ENCODE measurements around the gene EGFLAM. TPM values are rescaled to one million over a fixed set of nuclear protein-coding genes. Genes with fewer than 3 reads are reported as not detected.

Gene EGFLAM
- total and polyA plus RNA-seq, 2 experiments from 2014 or later = 6.5 to 9.0 TPM

- TF ChIP-seq EZH2phosphoT487 (IDR thresholded peaks at IDR 0.05; ENCODE audit: low read depth, severe bottlenecking, unreplicated experiment) = no peak
- TF ChIP-seq EZH2 (IDR thresholded peaks at IDR 0.05; ENCODE audit: borderline replicate concordance) = no peak
- H3K9me2 ChIP-seq (replicated peaks; ENCODE audit: insufficient read depth) = no peaks in the 10 kb centered on the region
- no peaks in the 10 kb centered on the region for H3K36me3 ChIP-seq (replicated peaks; ENCODE audit: insufficient read depth, low read depth)
- H3K4me3 ChIP-seq = no peak overlapping the region
- no peak overlapping the region for H3K4me2 ChIP-seq
- no peak for DNase-seq (ENCODE audit: low spot score)
- H3K27me3 ChIP-seq = no peaks in the 10 kb centered on the region
- no peaks in the 10 kb centered on the region for H3K9me3 ChIP-seq (ENCODE audit: low read depth)
- no peak overlapping the region for H3K27ac ChIP-seq
- no peaks in the 10 kb centered on the region for H4K20me1 ChIP-seq (ENCODE audit: insufficient read depth, poor library complexity, severe bottlenecking)
- H3K79me2 ChIP-seq = no peaks in the 10 kb centered on the region
- peaks cover 12% of the 10 kb centered on the region for H3K4me1 ChIP-seq (ENCODE audit: insufficient read depth)
- H2AFZ ChIP-seq = no peak overlapping the region
- WGBS (ENCODE audit: low lambda C conversion rate, missing lambda C conversion rate) = 95% methylated on average over 2 of the region's 2 CpGs
Observed at GRCh38 chr5:38376404-38376803, 118.0 kb downstream of the EGFLAM start.

- Histone ChIP-seq H3K79me2 (no peaks in the 10 kb centered on the region), H3K4me3 (no peak overlapping the region), H3K27ac (no peak overlapping the region), H3K36me3 (replicated peaks; ENCODE audit: insufficient read depth, low read depth) (no peaks in the 10 kb centered on the region), H3K27me3 (no peaks in the 10 kb centered on the region), H2AFZ (no peak overlapping the region), H3K4me1 (ENCODE audit: insufficient read depth) (peaks cover 12% of the 10 kb centered on the region), H4K20me1 (ENCODE audit: insufficient read depth, poor library complexity, severe bottlenecking) (no peaks in the 10 kb centered on the region), H3K9me2 (replicated peaks; ENCODE audit: insufficient read depth) (no peaks in the 10 kb centered on the region), H3K9me3 (ENCODE audit: low read depth) (no peaks in the 10 kb centered on the region), H3K4me2 (no peak overlapping the region)
- WGBS (ENCODE audit: low lambda C conversion rate, missing lambda C conversion rate) = 96% methylated on average over 1 of the region's 1 CpG
- no peak for DNase-seq (ENCODE audit: low spot score)
- TF ChIP-seq EZH2 (IDR thresholded peaks at IDR 0.05; ENCODE audit: borderline replicate concordance) (no peak), CTCF (IDR thresholded peaks at IDR 0.05; ENCODE audit: poor library complexity) (no peak), EZH2phosphoT487 (IDR thresholded peaks at IDR 0.05; ENCODE audit: low read depth, severe bottlenecking, unreplicated experiment) (no peak)
Observed at GRCh38 chr5:38378579-38378978, 120.2 kb downstream of the EGFLAM start.

- Histone ChIP-seq H3K9me2 (replicated peaks; ENCODE audit: insufficient read depth) (no peaks in the 10 kb centered on the region), H3K4me2 (peak overlapping the region; percentile 32), H3K36me3 (replicated peaks; ENCODE audit: insufficient read depth, low read depth) (no peaks in the 10 kb centered on the region), H2AFZ (no peak overlapping the region), H3K27me3 (no peaks in the 10 kb centered on the region), H3K9me3 (ENCODE audit: low read depth) (no peaks in the 10 kb centered on the region), H3K4me1 (ENCODE audit: insufficient read depth) (peaks cover 12% of the 10 kb centered on the region), H3K27ac (no peak overlapping the region), H3K4me3 (no peak overlapping the region), H3K79me2 (no peaks in the 10 kb centered on the region), H4K20me1 (ENCODE audit: insufficient read depth, poor library complexity, severe bottlenecking) (no peaks in the 10 kb centered on the region)
- TF ChIP-seq EZH2phosphoT487 (IDR thresholded peaks at IDR 0.05; ENCODE audit: low read depth, severe bottlenecking, unreplicated experiment) (no peak), EZH2 (IDR thresholded peaks at IDR 0.05; ENCODE audit: borderline replicate concordance) (no peak), CTCF (IDR thresholded peaks at IDR 0.05; ENCODE audit: poor library complexity) (no peak)
- 24% methylated on average over 7 of the region's 7 CpGs for WGBS (ENCODE audit: low lambda C conversion rate, missing lambda C conversion rate)
- DNase-seq (ENCODE audit: low spot score) = no peak
Observed at GRCh38 chr5:38379350-38379937, 121.1 kb downstream of the EGFLAM start.

- Histone ChIP-seq H3K4me1 (ENCODE audit: insufficient read depth) (peaks cover 12% of the 10 kb centered on the region), H3K9me2 (replicated peaks; ENCODE audit: insufficient read depth) (no peaks in the 10 kb centered on the region), H3K27ac (no peak overlapping the region), H2AFZ (no peak overlapping the region), H3K79me2 (no peaks in the 10 kb centered on the region), H3K9me3 (ENCODE audit: low read depth) (no peaks in the 10 kb centered on the region), H3K36me3 (replicated peaks; ENCODE audit: insufficient read depth, low read depth) (no peaks in the 10 kb centered on the region), H3K27me3 (no peaks in the 10 kb centered on the region), H3K4me3 (no peak overlapping the region), H4K20me1 (ENCODE audit: insufficient read depth, poor library complexity, severe bottlenecking) (no peaks in the 10 kb centered on the region), H3K4me2 (no peak overlapping the region)
- 84% methylated on average over 4 of the region's 4 CpGs for WGBS (ENCODE audit: low lambda C conversion rate, missing lambda C conversion rate)
- TF ChIP-seq EZH2phosphoT487 (IDR thresholded peaks at IDR 0.05; ENCODE audit: low read depth, severe bottlenecking, unreplicated experiment) (no peak), CTCF (IDR thresholded peaks at IDR 0.05; ENCODE audit: poor library complexity) (no peak), EZH2 (IDR thresholded peaks at IDR 0.05; ENCODE audit: borderline replicate concordance) (no peak)
- DNase-seq (ENCODE audit: low spot score) = no peak
Observed at GRCh38 chr5:38380537-38380936, 122.2 kb downstream of the EGFLAM start.
